Retinal pigment epithelial cell (primary cell): ENCODE data around the gene PRRT1B.

ENCODE experiments used
- DNase-seq: peaks from one replicate; pipeline ENCODE4 v3.0.0-alpha.2; 2010; ENCODE audit warnings: low read depth
- H3K4me3 ChIP-seq: 2 replicates; pipeline ENCODE4 v1.5.1; 2011; ENCODE audit warnings: mild to moderate bottlenecking, low read length, control low read depth, moderate library complexity
- CTCF ChIP-seq: conservative IDR thresholded peaks from 2 replicates; pipeline ENCODE4 v1.5.1; 2011; ENCODE audit warnings: low read depth, low read length, control low read depth, inconsistent platforms

Gene PRRT1B

GRCh38 chr9:131589993-131590392 lies 44.7 kb downstream of the PRRT1B start:
- DNase-seq = no peak
- no peak overlapping the region for H3K4me3 ChIP-seq
- no peak for TF ChIP-seq CTCF

DNA sequence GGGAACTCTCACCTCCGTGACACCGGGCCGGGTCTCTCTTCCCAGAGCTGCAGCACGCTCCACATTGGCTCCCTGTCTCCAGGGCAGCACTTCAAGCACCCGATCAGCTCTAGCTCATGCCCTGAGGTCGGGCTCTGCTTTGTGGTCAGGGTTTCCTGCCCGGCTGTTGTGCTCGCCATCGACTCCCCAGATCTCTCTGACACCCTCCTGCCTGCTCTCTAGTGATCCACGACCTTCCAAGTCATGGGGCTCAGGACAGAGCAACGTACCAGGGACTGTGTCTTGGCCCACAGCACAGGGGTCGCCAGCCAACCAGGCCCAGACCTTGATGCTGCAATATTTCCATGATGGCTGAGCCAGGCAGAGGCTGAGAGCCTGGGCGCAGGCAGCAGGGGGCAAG lies 45.1 kb downstream of the PRRT1B start:
- DNase-seq = no peak
- H3K4me3 ChIP-seq = no peak overlapping the region
- TF ChIP-seq CTCF = no peak

GRCh38 chr9:131590907-131591844 lies 45.9 kb downstream of the PRRT1B start:
- H3K4me3 ChIP-seq = no peak overlapping the region
- peak; percentile 21 for DNase-seq
- TF ChIP-seq CTCF = peak; percentile 83

GRCh38 chr9:131591845-131592208 lies 46.5 kb downstream of the PRRT1B start:
- no peak overlapping the region for H3K4me3 ChIP-seq

DNA sequence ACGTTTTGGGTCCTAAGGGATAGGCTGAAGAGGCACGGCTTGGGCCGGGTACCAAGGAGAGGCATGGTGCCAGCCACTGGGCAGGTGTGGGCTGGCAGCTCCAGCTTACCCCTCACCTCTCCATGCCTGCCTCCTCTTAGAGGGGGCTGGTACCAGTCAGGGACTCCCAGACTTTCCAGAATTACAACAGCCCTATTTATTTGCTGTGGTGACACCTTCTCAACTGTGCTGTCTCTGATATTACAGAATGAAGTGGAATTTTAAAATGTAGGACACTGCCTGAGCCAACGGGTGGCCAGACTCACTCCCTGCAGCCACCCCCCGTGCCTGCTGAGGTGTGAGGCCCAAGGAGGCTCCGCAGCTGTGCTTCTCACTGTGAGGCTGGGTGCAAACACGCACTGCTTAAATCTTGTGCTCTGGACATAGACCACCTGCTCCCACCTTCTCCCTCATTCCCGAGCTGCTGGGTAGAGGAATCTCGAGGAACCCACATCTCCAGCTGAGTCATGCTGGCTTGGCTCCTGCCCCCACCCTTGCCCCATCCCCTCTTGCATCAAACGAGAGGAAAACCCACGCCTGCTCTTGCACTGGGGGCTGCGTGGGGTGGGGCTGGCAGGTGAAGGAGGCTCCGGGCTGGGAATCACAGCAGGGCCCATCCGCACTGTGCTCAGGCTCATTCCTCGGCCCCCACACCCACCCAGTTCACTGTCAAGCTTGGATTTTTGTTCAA lies 47.9 kb downstream of the PRRT1B start:
- DNase-seq = no peak
- no peak overlapping the region for H3K4me3 ChIP-seq
- no peak for TF ChIP-seq CTCF

More at GRCh38 chr9:131591845-131592208, 46.5 kb downstream of the PRRT1B start:
- DNase-seq = no peak
- no peak for TF ChIP-seq CTCF

DNA sequence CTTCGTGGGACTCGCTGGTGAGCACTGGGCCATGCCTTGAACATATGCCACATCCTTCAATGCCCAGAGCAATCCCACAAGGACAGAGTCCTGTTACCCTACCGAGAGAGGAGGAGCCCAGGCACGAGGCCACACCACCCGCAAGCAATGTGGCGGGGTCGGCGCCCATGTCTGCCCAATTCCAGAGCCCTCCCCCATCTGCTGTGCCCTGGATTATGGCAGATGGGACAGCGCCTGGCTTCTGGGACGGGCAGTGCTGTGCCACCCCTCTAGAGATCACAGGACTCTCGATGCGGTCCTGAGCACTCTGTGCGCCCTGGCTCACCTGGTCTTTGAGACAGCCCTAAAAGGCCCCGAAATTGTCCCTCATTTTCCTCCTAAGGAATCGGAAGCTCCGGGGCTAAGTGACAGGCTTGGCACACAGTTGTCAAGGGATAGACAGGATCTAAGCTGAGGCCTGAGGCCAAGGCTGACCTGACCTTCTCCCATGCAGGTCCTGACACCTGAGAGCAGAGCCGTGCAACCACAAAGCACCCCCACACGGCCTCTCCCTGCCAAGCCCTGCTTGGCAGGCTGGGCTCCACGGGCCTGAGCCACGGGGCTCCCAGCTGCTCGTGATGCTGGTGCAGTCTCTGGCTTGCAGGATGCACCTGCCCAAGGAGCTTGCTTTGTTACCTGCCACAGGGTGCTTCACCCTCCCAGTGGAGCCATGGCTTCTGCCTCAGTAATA lies 48.8 kb downstream of the PRRT1B start:
- DNase-seq = no peak
- H3K4me3 ChIP-seq = no peak overlapping the region
- TF ChIP-seq CTCF = no peak
